ENCODE results near the gene TUBB2A.
"Not testable (repeated sequence)": the region's sequence is repeated elsewhere in the genome, so short reads cannot be mapped to it uniquely, and the experiment has no call there.

Gene TUBB2A

GRCh38 chr6:3178666-3179065, 21.3 kb upstream of the TUBB2A start:
- DNase-seq, result not testable (repeated sequence)

- no peak for DNase-seq
Observed at GRCh38 chr6:3176562-3177355, 19.4 kb upstream of the TUBB2A start.

DNA sequence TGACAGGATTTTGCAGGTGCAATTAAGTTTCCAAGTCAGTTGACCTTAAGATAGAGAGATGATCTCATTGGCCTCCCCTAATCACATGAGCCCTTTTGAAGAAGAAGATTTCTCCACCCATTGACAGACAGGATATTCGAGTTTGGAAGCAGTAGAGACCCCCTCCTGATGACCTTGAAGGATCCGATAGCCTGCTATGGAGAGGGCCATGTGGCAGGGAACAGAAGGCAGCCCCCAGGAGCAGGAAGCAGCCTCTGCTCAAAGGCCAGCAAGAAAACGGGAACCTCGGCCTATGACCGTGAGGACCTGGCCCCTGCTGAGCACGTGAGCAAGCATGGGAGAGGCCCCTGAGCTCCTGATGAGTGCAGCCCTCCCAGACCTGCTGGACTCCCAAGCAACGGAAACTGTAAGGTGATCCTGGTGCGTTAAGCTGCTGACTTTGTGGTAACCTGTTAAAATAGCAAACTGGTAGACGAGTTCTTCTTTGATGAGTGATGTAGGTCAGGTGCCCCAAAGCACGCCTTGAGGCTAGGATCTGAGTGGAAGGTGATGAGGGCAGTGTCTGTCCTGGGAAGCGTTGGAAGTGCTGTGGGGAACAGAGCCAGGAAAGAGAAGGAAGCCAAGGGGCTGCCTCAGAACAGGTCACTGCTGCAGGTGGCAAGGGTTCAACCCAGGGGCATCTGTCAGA, 18.5 kb upstream of the TUBB2A start:
- no peak for DNase-seq

DNA sequence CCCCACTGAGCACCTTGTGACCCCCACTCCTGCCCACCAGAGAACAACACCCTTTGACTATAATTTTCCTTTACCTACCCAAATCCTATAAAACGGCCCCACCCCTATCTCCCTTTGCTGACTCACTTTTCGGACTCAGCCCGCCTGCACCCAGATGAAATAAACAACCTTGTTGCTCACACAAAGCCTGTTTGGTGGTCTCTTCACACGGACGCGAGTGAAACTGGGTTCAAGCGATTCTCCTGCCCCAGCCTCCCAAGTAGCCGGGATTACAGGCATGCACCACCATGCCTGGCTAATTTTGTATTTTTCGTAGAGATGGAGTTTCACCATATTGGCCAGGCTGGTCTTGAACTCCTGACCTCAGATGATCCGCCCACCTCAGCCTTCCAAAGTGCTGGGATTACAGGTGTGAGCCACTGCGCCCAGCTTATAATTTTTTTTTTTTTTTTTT, 16.3 kb upstream of the TUBB2A start:
- DNase-seq, result not testable (repeated sequence)

DNA sequence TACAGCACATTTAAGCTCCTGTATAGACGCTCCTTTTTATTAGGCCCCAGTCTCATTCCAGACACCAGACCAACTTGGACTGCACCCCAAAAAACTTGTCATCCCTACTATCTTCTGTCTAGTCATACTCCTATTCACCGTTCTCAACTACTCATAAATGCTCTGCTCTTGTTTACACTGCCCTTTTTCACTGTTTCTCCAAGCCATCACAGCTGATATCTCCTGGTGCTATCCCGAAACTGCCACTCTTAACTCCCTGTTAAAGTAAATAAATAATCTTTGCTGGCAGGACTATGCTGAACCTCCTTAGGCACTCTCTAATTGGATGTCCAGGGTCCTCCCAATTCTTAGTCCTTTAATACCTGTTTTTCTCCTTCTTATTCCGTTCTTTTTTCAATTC, 15.4 kb upstream of the TUBB2A start:
- not testable (repeated sequence) for DNase-seq

- not testable (repeated sequence) for DNase-seq
Observed at GRCh38 chr6:3171313-3172175, 14.2 kb upstream of the TUBB2A start.

DNA sequence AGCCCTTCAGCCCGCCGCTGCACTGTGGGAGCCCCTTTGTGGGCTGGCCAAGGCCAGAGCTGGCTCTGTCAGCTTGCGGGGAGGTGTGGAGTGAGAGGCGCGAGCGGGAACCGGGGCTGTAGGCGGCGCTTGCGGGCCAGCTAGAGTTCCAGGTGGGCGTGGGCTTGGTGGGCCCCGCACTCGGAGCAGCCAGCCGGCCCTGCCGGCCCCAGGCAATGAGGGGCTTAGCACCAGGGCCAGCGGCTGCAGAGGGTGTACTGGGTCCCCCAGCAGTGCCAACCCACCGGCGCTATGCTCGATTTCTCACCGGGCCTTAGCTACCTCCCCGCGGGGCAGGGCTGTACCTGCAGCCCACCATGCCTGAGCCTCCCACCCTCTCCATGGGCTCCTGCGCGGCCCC, 13.3 kb upstream of the TUBB2A start:
- not testable (repeated sequence) for DNase-seq

GRCh38 chr6:3168046-3168445, 10.7 kb upstream of the TUBB2A start:
- DNase-seq, result not testable (repeated sequence)

GRCh38 chr6:3166535-3167225, 9.3 kb upstream of the TUBB2A start:
- not testable (repeated sequence) for DNase-seq

GRCh38 chr6:3165631-3166534, 8.5 kb upstream of the TUBB2A start:
- no peak for DNase-seq

- DNase-seq, result no peak
Observed at GRCh38 chr6:3164388-3164787, 7.0 kb upstream of the TUBB2A start.

DNA sequence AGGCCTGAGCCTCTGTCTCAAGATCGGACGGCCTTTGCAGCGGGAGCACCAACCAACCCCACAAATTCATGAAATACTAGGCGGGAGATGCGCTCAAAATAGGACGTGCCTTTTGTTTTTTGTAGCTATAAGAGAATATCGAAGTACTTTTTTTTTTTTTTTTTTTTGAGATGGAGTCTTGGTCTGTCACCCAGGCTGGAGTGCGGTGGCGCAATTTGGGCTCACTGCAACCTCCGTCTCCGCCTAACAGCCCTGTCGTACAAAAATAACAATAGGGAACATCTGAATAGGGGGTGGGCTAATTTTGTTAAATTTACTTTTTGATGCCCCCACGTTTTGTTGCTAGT, 5.9 kb upstream of the TUBB2A start:
- no peak for DNase-seq

DNA sequence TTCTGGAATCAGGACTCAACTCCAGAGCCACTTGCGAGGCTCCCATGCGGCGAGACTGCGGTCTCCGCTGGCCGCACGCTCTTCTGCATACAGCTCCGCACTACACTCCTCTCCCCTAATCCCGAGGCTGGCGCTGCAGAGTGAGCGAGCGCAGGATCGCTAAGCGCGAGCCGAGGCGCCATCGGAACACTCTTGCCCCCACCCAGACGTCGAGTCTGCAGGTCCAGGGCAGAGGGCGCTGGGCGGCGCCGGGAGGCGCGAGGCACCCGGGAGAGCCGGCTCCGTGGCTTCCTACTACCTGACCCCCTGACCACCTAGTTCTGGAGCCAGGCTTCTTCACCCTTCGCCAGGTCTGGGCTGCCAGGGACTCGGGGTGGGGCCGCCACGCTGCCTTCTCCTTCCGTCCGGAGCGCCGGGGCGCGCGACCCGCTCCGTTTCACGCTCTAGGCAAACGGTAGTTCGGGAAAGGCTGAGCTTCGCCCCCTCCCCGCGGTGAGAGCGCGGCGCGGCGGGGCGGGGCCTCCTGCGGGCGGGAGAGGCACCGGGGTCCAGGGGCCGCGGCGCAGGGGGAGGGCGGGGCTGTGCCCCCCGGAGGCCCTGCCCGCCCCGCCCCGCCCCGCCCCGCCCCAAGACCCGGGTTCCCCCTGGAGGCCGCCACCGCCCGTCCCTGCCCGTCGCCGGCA, 5.4 kb upstream of the TUBB2A start:
- DNase-seq, result peak; percentile 73

- DNase-seq, result no peak
Observed at GRCh38 chr6:3162067-3162497, 4.7 kb upstream of the TUBB2A start.

- DNase-seq, result peak; percentile 71
Observed at GRCh38 chr6:3159805-3160781, 2.7 kb upstream of the TUBB2A start.

GRCh38 chr6:3156184-3157130, 887 bp downstream of the TUBB2A start:
- peak; percentile 52 for DNase-seq

- DNase-seq, result not testable (repeated sequence)
Observed at GRCh38 chr6:3155416-3155815, 1.9 kb downstream of the TUBB2A start.

DNA sequence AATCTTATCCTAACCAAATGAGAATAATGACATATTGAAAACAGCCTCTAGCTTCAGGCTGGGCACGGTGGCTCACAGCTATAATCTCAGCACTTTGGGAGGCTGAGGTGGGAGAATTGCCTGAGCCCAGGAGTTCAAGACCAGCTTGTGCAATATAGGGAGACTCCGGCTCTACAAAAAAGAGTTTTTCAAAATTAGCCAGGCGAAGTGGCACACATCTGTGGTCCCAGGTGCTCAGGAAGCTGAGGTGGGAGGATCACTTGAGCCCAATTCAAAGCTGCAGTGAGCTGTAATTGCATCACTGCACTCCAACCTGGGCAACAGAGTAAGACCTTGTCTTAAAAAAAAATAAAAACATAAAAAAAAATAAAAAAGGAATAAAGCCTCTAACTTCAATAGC, 4.7 kb downstream of the TUBB2A start:
- no peak for DNase-seq

DNA sequence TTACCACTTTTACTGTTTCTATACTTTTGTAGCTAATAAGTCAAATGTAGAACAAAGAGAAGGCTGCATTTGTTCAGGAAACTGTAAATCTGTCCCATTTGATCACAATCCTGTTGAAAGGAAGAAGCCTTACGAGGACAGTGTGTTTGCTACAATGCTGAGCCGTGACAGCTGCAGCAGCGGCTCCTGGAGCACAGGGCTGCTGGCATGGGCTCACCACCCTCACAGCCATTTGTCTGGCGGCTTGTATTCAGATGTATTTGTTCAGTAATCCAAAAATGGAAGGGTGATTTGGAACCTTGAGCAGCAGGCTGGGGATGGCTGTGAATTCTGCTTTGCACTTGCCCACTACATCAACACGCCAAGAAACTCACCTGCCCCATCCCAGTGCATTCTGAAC, 5.7 kb downstream of the TUBB2A start:
- no peak for DNase-seq
